Liver (tissue), 3 donors: ENCODE results near the gene C11orf68.

Experiments used
- JUND ChIP-seq, 2 donors: IDR thresholded peaks; 2 replicates each; pipeline ENCODE4 v1.6.1; 2016; ENCODE audit warnings: antibody characterized with exemption in 2 of 2
- RAD21 ChIP-seq, 2 donors: IDR thresholded peaks; 2 replicates each; pipeline ENCODE4 v1.6.1; 2016; ENCODE audit warnings: antibody characterized with exemption in 2 of 2, mild to moderate bottlenecking in 2 of 2
- TF ChIP-seq, protein P1 (sequence below): fragments of 150-350 bp; IDR thresholded peaks from 2 replicates; pipeline ENCODE4 v1.5.1; 2017; ENCODE audit warnings: improper control_type of control experiment, low read depth, low read length; ENCODE audit not compliant: missing input control
- TF ChIP-seq, protein P2 (sequence below): IDR thresholded peaks from 2 replicates; pipeline ENCODE4 v1.6.1; 2016; ENCODE audit warnings: antibody characterized with exemption, mild to moderate bottlenecking
- donor health status: healthy.
- donor health status: healthy.

DNA sequence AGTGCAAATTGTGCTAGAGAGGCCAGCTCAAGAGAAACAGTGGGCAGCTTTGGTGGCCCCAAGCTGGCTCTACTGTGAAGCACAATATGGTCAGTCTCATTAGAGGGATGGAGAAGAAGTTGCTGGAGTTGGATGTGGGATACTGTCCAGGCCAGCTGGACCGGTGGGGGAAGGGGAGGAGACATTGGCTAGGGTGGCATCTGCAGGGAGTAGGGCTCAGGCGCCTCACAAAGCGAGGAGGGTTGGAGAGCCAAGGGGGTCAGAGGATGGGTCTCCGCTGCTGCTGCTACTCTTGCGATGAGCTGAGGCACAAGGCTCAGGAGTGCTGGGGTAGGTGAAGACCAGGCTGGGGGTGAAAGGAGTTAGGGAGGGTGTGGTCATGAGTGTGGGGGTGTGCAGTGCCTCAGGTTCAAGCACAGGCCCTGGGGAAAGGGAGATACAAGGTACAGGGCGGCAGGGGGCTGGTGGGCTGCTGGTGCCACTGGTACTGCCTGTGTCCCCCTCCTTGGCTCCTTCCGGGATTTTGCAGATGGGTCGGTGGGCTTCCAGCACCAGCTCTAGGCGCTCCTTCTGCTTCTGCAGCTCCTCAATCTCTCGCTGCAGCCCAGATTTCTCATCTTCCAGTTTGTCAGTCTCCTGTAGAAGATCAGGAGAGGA, 26.1 kb downstream of the C11orf68 start:
- TF ChIP-seq, protein P1, sequence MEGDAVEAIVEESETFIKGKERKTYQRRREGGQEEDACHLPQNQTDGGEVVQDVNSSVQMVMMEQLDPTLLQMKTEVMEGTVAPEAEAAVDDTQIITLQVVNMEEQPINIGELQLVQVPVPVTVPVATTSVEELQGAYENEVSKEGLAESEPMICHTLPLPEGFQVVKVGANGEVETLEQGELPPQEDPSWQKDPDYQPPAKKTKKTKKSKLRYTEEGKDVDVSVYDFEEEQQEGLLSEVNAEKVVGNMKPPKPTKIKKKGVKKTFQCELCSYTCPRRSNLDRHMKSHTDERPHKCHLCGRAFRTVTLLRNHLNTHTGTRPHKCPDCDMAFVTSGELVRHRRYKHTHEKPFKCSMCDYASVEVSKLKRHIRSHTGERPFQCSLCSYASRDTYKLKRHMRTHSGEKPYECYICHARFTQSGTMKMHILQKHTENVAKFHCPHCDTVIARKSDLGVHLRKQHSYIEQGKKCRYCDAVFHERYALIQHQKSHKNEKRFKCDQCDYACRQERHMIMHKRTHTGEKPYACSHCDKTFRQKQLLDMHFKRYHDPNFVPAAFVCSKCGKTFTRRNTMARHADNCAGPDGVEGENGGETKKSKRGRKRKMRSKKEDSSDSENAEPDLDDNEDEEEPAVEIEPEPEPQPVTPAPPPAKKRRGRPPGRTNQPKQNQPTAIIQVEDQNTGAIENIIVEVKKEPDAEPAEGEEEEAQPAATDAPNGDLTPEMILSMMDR = no peak
- TF ChIP-seq, protein P2, sequence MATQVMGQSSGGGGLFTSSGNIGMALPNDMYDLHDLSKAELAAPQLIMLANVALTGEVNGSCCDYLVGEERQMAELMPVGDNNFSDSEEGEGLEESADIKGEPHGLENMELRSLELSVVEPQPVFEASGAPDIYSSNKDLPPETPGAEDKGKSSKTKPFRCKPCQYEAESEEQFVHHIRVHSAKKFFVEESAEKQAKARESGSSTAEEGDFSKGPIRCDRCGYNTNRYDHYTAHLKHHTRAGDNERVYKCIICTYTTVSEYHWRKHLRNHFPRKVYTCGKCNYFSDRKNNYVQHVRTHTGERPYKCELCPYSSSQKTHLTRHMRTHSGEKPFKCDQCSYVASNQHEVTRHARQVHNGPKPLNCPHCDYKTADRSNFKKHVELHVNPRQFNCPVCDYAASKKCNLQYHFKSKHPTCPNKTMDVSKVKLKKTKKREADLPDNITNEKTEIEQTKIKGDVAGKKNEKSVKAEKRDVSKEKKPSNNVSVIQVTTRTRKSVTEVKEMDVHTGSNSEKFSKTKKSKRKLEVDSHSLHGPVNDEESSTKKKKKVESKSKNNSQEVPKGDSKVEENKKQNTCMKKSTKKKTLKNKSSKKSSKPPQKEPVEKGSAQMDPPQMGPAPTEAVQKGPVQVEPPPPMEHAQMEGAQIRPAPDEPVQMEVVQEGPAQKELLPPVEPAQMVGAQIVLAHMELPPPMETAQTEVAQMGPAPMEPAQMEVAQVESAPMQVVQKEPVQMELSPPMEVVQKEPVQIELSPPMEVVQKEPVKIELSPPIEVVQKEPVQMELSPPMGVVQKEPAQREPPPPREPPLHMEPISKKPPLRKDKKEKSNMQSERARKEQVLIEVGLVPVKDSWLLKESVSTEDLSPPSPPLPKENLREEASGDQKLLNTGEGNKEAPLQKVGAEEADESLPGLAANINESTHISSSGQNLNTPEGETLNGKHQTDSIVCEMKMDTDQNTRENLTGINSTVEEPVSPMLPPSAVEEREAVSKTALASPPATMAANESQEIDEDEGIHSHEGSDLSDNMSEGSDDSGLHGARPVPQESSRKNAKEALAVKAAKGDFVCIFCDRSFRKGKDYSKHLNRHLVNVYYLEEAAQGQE = no peak
- no peak for TF ChIP-seq RAD21 (IDR thresholded peaks at IDR 0.05)
- no peak for TF ChIP-seq JUND (IDR thresholded peaks at IDR 0.05)
